Measurements from ENCODE around the gene EFS. TPM values are rescaled to one million over a fixed set of nuclear protein-coding genes. Genes with fewer than 3 reads are reported as not detected.
A peak's percentile ranks its signal among the peaks of the same experiment; 100 is the strongest.

Gene EFS
- total and polyA plus RNA-seq, 2 of the 8 experiments (the other 6 are each of a cell fraction or from before 2014, with no cell fraction given) = 27.8 to 28.6 TPM

- DNase-seq (ENCODE audit: low read depth in 1 of 2, low spot score in 2 of 2) (no peak), FAIRE-seq (no peak)
- H3K9me3 ChIP-seq (ENCODE audit: insufficient read depth in 2 of 2, low read depth in 1 of 2, low read length in 1 of 2) = no peaks in the 10 kb centered on the region
- H3K14ac ChIP-seq (ENCODE audit: insufficient read length) = no peak overlapping the region
- H2AFZ ChIP-seq (ENCODE audit: low read length) = 0 out of 2 replicates have a peak overlapping the region, but pooled peaks have one; percentile 6
- H2BK15ac ChIP-seq (ENCODE audit: low read length) = no peak overlapping the region
- H3K4me1 ChIP-seq (replicated peaks in 1 of 4; ENCODE audit: control insufficient read depth in 3 of 4, insufficient read depth in 4 of 4, low read length in 3 of 4) = peaks cover 0 to 3% (median 1%) of the 10 kb centered on the region in 4 experiments; a peak in 4 of 7 replicates
- H2AK5ac ChIP-seq (ENCODE audit: low read depth, low read length) = no peak overlapping the region
- H3K18ac ChIP-seq (ENCODE audit: extremely low read depth, low read length) = no peak overlapping the region; the same call in 1 of the 2 replicates
- peaks cover 0 to 5% (median 1%) of the 10 kb centered on the region in 4 experiments; a peak in 4 of 8 replicates for H3K36me3 ChIP-seq (ENCODE audit: control insufficient read depth in 2 of 4, insufficient read depth in 4 of 4, low read length in 3 of 4)
- H3K9ac ChIP-seq (replicated peaks in 1 of 4; ENCODE audit: extremely low read depth in 1 of 4, low read depth in 3 of 4, low read length in 3 of 4) = peak overlapping the region; percentile 28 to 84 (median 78)
- H4K5ac ChIP-seq (ENCODE audit: insufficient read length, low read depth, low read length) = peak overlapping the region; percentile 44
- no peak overlapping the region for H2BK120ac ChIP-seq (replicated peaks; ENCODE audit: low read depth, low read length)
- ChIA-PET CTCF (ENCODE audit: partially characterized antibody) (interaction anchor here (0.5 to 5.7 kb wide), 11 partner anchors 12 to 186 kb away, joined by 3 to 40 read pairs (median 6); partner anchors contain the start of genes CMTM5 and PABPN1), POLR2A (ENCODE audit: partially characterized antibody) (interaction anchor here (0.8 to 4.8 kb wide), 7 partner anchors 13 to 167 kb away, joined by 3 to 48 read pairs (median 3); partner anchors contain the start of gene PABPN1)
- peak overlapping the region; percentile 57 to 90 (median 83) for H3K4me3 ChIP-seq (ENCODE audit: extremely low read depth in 1 of 4, insufficient read depth in 2 of 4, low read depth in 3 of 4, low read length in 4 of 4)
- peaks cover 12% of the 10 kb centered on the region for H3K23me2 ChIP-seq (ENCODE audit: low read depth, low read length)
- H3K27me3 ChIP-seq (replicated peaks in 1 of 4; ENCODE audit: control insufficient read depth in 3 of 4, extremely low read depth in 1 of 4, insufficient read depth in 3 of 4, low read length in 3 of 4) = peaks cover 0 to 12% (median 5%) of the 10 kb centered on the region in 4 experiments; a peak in 4 of 7 replicates
- peak overlapping the region; percentile 47 for H4K91ac ChIP-seq (replicated peaks; ENCODE audit: insufficient read length, low read length)
- 35% methylated on average over 5 of the region's 5 CpGs; no CpG with 5 or more reads in 1 of the 2 experiments for WGBS, 2 experiments (ENCODE audit: extremely low coverage in 1 of 2, insufficient coverage in 1 of 2, insufficient read length in 1 of 2, insufficient replicate concordance in 2 of 2, low coverage in 1 of 2, low lambda C conversion rate in 2 of 2, missing lambda C conversion rate in 1 of 2)
- no peak overlapping the region for H3K23ac ChIP-seq (ENCODE audit: insufficient read length)
- peak overlapping the region; percentile 75; the same call in 1 of the 2 replicates for H4K8ac ChIP-seq (ENCODE audit: extremely low read depth, insufficient read depth, low read length)
- peak overlapping the region; percentile 75 to 81 for H3K4me2 ChIP-seq (ENCODE audit: insufficient read depth in 1 of 2, low read depth in 2 of 2, low read length in 2 of 2)
- peak overlapping the region; percentile 28 for H3K56ac ChIP-seq (replicated peaks; ENCODE audit: insufficient read length, low read depth, low read length)
- no peak overlapping the region for H2BK20ac ChIP-seq (ENCODE audit: low read length)
- peaks cover 0 to 5% of the 10 kb centered on the region in 2 experiments for H4K20me1 ChIP-seq (replicated peaks in 1 of 2; ENCODE audit: control insufficient read depth in 1 of 2, insufficient read depth in 2 of 2, low read length in 2 of 2)
- H3K79me1 ChIP-seq (ENCODE audit: low read depth, low read length) = peaks cover 2% of the 10 kb centered on the region; the same call in 1 of the 2 replicates
- H3K27ac ChIP-seq (ENCODE audit: low read depth, low read length) = peak overlapping the region; percentile 70; the same call in 1 of the 2 replicates
- H2BK5ac ChIP-seq (ENCODE audit: low read depth, low read length) = peak overlapping the region; percentile 50; the same call in 1 of the 2 replicates
- no peak overlapping the region for H3K4ac ChIP-seq (replicated peaks; ENCODE audit: insufficient read length, low read depth, low read length)
- no peak overlapping the region for H2BK12ac ChIP-seq (ENCODE audit: low read depth, low read length)
- H3K79me2 ChIP-seq (ENCODE audit: control insufficient read depth in 1 of 2, insufficient read depth in 2 of 2, low read length in 2 of 2) = peaks cover 0 to 2% of the 10 kb centered on the region in 2 experiments; a peak in 1 of 4 replicates
- TF ChIP-seq GABPA (IDR thresholded peaks at IDR 0.05; ENCODE audit: borderline replicate concordance, insufficient read depth, low read length) = no peak
- TF ChIP-seq MAFK (IDR thresholded peaks at IDR 0.05; ENCODE audit: low read depth, low read length) = no peak
- no peak for TF ChIP-seq HDAC6 (IDR thresholded peaks at IDR 0.05; ENCODE audit: low read depth, low read length)
- no peak for TF ChIP-seq HDAC2 (IDR thresholded peaks at IDR 0.05; ENCODE audit: borderline replicate concordance in 1 of 2, low read depth in 2 of 2, low read length in 2 of 2)
- no peak for TF ChIP-seq FOSL1 (IDR thresholded peaks at IDR 0.05; ENCODE audit: insufficient read depth, low read depth, low read length)
- TF ChIP-seq BRCA1 (IDR thresholded peaks at IDR 0.05; ENCODE audit: low read depth, low read length) = no peak
- no peak for TF ChIP-seq TAF7 (optimal IDR thresholded peaks at IDR 0.05; ENCODE audit: borderline replicate concordance, low read depth, low read length)
- TF ChIP-seq SRF (IDR thresholded peaks at IDR 0.05; ENCODE audit: low read depth, low read length) = no peak
- TF ChIP-seq TBP (IDR thresholded peaks at IDR 0.05; ENCODE audit: low read depth, low read length) = no peak
Observed at GRCh38 chr14:23307146-23307530, 57.8 kb downstream of the EFS start.
